Stimulated activated CD4-positive, alpha-beta T cell treated with anti-CD3 and anti-CD28 coated beads, TNF-alpha, amount 100 ng/mL, for 48 hours (primary cell): ENCODE data around the gene SLC12A5.
"Not testable (repeated sequence)": the region's sequence is repeated elsewhere in the genome, so short reads cannot be mapped to it uniquely, and the experiment has no call there.

ENCODE experiments used
- DNase-seq, 3 donors: peaks; one replicate each; pipeline ENCODE4 v3.0.0-alpha.2; 2020; ENCODE audit warnings: low read depth in 3 of 3

SLC12A5 gene

DNA sequence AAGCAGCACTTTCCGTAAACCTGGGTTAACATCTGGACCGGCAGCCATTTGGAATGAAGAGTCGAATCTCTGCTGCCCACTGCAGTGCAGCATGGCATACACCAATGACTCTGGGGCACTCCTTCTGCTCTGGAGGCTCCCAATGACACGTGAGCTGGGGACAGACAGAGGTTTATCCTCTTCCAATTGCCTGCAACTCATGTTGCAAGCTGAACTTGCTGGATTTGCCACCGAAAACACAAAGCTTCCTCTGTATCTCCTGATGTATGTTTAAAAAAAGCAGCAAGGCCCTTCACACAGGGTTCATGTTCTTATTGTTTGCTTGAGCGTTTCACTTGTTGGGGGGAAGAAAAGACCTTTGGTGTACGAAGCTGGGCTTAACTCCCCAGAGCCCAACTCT, 49.9 kb downstream of the SLC12A5 start:
- DNase-seq = no peak

DNA sequence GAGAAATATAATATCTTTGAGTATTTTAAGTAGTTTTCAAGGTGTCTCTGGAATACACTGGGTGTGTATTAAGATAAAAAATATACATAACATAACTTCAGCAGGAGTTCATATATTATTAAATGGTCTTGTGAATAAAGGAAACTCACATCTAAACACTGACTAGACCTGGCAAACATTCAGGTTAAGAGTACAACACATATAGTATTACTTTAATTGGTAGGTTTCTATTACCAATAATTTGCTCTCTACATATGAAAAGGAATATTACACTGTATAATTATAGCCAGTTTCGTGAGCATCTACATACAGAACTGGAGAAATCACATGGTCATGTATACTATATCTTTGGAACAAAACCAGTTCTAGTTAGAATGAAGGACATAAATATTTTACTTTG, 52.1 kb downstream of the SLC12A5 start:
- DNase-seq = no peak

GRCh38 chr20:46083101-46083500, 54.1 kb downstream of the SLC12A5 start:
- DNase-seq = no peak

DNA sequence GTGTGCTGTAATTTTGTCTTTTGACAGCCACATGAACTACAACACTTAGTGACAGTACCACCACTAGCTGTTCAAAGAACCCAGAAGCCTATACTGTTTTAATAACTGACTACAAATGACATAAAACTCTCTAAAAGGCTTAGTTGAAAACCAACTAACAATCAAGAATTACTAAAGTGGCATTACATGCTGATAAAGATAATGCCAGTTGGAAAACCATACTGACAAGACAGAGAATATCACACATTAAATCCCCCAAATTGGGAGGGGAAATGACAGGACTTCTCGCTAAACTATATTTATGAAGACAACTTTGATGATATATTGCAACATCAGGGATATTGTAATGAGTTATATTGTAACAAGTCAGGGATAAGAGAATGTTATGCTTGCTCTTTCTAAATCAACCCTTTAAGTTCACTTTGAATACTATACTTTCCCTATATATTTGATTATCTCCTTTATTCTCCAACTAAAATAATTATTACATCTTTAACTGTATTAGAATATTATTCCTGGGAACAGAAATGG, 54.6 kb downstream of the SLC12A5 start:
- no peak for DNase-seq

- DNase-seq = no peak
These were observed 55.8 kb downstream of the SLC12A5 start for GRCh38 chr20:46084805-46085178.

DNA sequence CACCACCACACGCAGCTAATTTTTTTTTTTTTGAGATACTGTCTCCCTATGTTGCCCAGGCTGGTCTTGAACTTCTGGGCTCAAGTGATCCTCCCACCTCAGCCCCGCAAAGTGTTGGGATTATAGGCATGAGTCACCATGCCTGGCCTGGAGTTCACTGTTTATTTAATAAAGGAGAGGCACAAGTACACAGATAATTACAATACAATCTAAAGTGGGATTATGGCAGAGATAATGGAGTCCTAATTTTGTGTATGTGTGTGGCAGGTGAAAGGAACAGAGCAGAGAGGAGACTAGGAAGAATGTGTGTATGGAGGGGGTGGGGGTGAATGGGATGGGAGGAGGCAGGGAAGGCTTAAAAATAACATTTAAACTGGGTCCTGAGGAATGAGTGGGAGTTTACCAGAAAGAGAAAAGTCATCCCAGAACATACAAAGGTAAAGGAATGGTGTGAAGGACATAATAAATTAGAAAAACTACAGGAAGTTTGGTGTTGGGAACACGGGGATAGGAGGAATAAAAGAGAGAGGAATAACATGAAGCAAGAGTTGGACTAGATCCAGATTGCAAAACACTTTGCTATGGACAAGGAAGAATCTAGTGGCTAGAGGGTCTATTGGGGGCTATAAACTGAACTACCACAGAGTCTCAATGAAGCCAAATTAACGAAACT, 56.3 kb downstream of the SLC12A5 start:
- DNase-seq = no peak

DNA sequence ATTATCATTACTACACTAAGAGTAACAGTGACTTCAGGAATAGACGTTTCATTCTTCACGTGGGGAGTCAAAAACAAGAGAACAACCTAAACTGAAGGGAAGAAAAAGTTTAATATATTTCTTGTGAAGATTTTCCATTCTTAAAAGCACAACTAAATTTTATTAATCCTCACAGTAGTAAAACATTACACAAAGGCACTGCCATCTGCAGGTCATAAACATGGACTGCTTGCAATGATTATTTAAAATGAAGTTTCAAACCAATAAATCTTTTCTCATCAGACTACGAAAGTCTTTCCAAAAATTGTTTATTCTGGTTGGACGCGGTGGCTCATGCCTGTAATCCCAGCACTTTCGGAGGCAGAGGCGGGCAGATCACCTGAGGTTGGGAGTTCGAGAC, 58.1 kb downstream of the SLC12A5 start:
- DNase-seq = no peak

GRCh38 chr20:46088409-46089166, 59.6 kb downstream of the SLC12A5 start:
- no peak for DNase-seq

- peak in 2 of 3 donors; percentile 21 to 57 for DNase-seq
These were observed 60.1 kb downstream of the SLC12A5 start for GRCh38 chr20:46089167-46089416.

- DNase-seq = peak; percentile 85 to 92 (median 90)
These were observed 60.7 kb downstream of the SLC12A5 start, which contains the start of gene NCOA5 for GRCh38 chr20:46089417-46090388. Gene NCOA5, minus strand, starts transcription at chr20:46089962. Its CDS starts 10,538 bp downstream, at chr20:46079424.

DNA sequence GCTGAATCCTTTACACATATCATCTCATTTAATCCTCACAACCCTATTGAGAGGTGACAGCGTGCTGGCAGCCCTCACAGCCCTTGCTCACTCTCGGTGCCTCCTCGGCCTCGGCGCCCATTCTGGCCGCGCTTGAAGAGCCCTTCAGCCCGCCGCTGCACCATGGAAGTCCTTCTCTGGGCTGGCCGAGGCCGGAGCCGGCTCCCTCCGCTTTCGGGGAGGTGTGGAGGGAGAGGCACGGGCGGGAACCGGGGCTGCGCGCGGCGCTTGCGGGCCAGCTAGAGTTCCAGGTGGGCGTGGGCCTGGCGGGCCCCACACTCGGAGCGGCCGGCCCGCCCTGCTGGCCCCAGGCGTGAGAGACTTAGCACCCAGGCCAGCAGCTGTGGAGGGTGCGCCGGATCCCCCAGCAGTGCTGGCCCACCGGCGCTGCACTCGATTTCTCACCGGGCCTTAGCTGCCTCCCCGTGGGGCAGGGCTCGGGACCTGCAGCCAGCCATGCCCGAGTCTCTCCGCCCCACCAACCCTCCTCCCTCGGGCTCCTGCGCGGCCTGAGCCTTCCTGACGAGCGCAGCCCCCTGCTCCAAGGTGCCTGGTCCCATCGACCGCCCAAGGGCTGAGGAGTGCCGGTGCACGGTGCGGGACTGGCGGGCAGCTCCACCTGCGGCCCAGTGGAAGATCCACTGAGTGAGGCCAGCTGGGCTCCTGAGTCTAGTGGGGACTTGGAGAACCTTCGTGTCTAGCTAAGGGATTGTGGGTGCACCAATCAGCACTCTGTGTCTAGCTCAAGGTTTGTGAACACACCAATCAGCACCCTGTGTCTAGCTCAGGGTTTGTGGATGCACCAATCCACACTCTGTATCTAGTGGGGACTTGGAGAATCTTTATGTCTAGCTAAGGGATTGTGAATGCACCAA, 62.9 kb downstream of the SLC12A5 start:
- not testable (repeated sequence) for DNase-seq

DNA sequence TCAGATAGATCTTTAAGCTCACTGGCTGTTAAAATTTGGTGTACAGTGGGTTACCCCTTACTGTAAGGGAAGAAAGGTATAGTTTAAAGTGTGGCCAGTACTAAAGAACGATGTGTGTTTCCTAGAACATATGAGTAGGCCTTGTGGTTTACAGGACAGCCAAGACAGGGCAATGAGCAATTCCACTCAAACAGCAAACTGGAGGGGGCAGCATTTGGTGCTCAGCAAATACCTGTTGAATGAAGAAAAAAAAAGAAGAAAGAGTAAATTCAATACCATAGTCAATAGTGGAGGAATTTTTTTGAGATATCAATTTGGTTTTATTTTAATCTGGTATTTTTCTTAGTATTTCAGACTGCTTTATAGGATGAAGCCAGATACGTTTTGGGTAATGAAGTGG, 64.5 kb downstream of the SLC12A5 start:
- no peak for DNase-seq

DNA sequence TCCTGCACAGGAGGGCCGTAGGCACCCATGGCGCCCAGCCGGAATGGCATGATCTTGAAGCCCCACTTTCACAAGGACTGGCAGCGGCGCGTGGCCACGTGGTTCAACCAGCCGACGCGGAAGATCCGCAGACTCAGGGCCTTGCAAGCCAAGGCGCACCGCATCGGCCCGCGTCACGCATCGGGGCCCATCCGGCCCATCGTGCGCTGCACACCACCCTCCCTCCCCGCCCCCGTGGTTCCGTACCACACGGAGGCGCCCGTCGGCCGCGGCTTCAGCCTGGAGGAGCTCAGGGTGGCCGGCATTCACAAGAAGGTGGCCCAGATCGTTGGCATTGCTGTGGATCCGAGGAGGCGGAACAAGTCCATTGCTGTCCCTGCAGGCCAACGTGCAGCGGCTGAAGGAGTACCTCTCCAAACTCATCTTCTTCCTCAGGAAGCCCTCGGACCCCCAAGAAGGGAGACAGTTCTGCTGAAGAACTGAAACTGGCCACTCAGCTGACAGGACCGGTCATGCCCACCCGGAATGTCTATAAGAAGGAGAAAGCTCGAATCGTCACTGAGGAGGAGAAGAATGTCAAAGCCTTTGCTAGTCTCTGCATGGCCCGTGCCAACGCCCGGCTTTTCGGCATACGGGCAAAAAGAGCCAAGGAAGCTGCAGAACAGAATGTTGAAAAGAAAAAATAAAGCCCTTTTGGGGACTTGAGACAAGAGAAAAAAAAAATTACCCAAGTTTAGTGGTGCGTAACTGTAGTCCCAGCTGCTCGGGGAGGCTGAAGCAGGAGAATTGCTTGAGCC, 70.7 kb downstream of the SLC12A5 start:
- DNase-seq = no peak

GRCh38 chr20:46100444-46100843, 71.4 kb downstream of the SLC12A5 start:
- not testable (repeated sequence) for DNase-seq

DNA sequence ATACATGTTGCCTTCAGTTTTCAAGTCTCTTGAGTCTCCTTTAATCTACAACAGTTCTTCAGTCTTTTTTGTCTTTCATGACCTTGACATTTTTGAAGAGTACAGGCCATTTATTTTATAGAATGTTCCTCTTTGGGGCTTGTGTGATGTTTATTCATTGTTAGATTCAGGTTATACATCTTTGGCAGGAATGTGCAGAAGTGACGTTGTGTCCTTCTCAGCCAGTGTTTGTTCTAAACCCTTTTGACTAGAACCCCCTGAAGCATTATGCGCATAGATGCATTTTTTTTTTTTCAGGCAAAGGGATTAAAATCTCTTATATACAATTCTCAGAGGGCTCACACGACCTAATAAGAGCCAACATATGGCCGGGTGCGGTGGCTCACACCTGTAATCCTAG, 72.0 kb downstream of the SLC12A5 start:
- no peak for DNase-seq

DNA sequence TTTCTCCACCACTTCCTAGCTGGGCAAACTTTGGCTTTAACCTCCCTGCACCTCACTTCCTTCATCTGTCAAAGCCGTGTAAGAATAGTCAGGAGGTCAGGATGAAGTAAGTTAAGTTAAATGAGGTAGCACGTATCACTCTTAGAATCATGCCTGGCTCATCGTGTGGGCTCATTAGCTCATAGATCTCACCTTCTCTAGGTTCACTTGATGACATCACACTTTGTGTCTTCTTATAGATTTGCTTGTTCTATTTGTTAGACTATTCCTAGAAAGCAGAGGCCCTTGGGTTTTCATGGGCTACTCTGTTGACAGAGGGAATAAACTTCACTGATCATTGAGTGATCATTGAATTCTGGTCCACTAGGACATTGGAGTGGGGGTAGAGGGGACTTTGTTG, 72.9 kb downstream of the SLC12A5 start:
- DNase-seq = no peak

- DNase-seq = no peak
These were observed 73.9 kb downstream of the SLC12A5 start for GRCh38 chr20:46102940-46103339.

DNA sequence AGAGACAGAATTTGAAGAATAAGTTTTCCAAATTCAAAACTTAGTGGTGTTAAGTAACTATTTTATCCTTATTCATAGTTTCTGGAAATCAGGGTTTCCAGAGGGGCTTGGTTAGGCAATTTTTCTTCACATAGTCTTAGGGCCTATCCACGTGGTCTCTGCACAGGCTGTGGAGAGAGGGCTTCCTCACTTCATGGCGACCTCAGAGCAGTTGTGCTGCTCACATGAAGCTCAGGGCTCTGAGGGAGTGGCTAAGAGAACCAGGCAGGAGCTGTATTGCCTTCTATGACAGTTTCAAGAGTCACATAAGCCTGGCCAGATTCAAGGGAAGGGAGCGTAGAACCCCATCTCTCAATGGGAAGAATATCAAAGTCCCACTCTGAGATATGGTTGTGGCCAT, 75.2 kb downstream of the SLC12A5 start:
- no peak for DNase-seq

DNA sequence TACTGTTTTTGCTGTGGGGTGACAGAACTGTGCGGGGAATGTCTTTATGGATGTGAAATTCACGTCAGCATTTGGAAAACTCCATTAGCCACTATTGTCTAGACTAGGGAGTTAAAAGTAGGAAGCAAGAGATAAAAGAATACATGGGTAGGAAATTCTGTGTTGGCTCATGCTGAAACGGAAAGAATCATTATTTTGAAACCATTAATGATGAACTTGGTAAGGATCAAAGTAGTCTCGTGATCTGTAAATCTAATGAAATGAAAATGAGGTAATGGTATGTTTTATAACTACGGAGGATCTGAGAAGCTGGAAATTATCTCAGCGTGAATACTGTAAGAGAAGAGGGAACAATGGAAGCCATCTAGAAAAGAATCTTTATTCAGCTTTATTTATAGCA, 78.0 kb downstream of the SLC12A5 start:
- no peak for DNase-seq

DNA sequence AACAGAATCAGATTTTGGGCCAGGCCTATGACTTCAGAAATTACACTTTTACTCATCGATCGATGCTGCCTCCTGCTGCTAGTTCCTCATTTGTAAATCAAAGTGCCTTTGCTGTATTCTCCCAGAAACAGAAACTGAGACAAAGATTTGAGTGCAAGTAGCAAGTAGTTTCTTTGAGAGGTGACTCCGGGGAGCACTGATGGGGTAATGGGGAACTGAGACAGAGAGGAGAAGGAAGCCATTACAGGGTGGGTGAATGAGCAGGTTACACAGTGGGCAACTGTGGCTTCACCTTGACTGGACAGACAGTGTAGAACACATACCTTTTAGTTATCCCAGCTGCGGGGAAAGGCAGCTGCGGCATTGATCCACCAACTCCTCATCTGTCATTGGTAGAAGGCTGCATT, 79.4 kb downstream of the SLC12A5 start:
- DNase-seq = no peak
